ENCODE data around the gene MYO1H. TPM values are rescaled to one million over a fixed set of nuclear protein-coding genes. Genes with fewer than 3 reads are reported as not detected.

MYO1H gene
- total and polyA plus RNA-seq, 8 donors: 0.20 to 0.93 (median 0.32) TPM

- intact Hi-C loops (cut with DNase I): loop anchor here in 1 of 2 donors (2.0 kb wide), 1 partner anchor 44 kb away; no protein-coding TSS in a partner anchor
- peaks cover 20 to 50% of the 10 kb centered on the region in 2 donors for H3K4me1 ChIP-seq
- peak; percentile 16 for ATAC-seq
These were observed 129.1 kb downstream of the MYO1H start for GRCh38 chr12:109476807-109477184.

GRCh38 chr12:109477185-109477962 lies 129.7 kb downstream of the MYO1H start, which contains the start of the genes KCTD10 and UBE3B:
TSS of gene KCTD10 (minus strand) at chr12:109477300. CDS start at chr12:109477262, 38 bp downstream.
TSS of gene UBE3B (plus strand) at chr12:109477634. CDS start at chr12:109483552, 5,918 bp downstream.
- H3K27ac ChIP-seq: peak within 1 kb of the TSS; percentile 89 to 97
- no peaks in the 10 kb centered on the region for H3K9me3 ChIP-seq
- TF ChIP-seq CTCF (IDR thresholded peaks at IDR 0.05): no peak
- peaks cover 0 to 16% of the 10 kb centered on the region in 2 donors for H3K36me3 ChIP-seq
- H3K27me3 ChIP-seq: no peaks in the 10 kb centered on the region
- intact Hi-C loops (cut with DNase I): loop anchor here in 1 of 2 donors (2.0 kb wide), 1 partner anchor 45 kb away; no protein-coding TSS in a partner anchor
- DNase-seq (peak; percentile 89 to 93 (median 92)), ATAC-seq (peak; percentile 99)
- peak within 1 kb of the TSS; percentile 72 to 90 for H3K4me3 ChIP-seq
- peaks cover 20 to 50% of the 10 kb centered on the region in 2 donors for H3K4me1 ChIP-seq

More at GRCh38 chr12:109476807-109477184, 129.1 kb downstream of the MYO1H start:
- H3K27ac ChIP-seq: peak overlapping the region; percentile 89 to 97
- TF ChIP-seq CTCF (IDR thresholded peaks at IDR 0.05): no peak
- H3K4me3 ChIP-seq: peak overlapping the region; percentile 72 to 90
- peak in 1 of 4 donors; percentile 9 for DNase-seq
- H3K36me3 ChIP-seq: peaks cover 0 to 16% of the 10 kb centered on the region in 2 donors
- H3K9me3 ChIP-seq: no peaks in the 10 kb centered on the region
- no peaks in the 10 kb centered on the region for H3K27me3 ChIP-seq

DNA sequence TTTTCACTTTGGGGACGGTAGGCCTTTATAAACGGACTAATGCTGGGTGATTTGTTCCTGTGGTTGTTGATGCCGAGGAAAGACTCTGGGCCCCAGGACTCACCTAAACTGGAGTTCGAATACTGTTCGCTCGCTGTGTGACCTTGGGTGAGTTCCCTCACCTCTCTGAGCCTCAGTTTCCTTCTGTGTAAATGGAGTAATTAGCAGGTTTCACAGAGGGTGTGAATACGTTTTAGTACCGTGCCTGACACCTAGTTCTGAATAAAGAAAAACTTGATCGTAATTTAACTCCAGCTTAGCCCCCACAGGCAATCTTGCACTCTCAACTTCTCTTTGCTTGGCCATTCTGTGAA lies 130.2 kb downstream of the MYO1H start:
- H3K27ac ChIP-seq: peak overlapping the region; percentile 89 to 97
- H3K4me3 ChIP-seq: peak overlapping the region; percentile 72 to 90
- peaks cover 20 to 47% of the 10 kb centered on the region in 2 donors for H3K4me1 ChIP-seq
- H3K9me3 ChIP-seq: no peaks in the 10 kb centered on the region
- ATAC-seq: no peak
- no peaks in the 10 kb centered on the region for H3K27me3 ChIP-seq
- intact Hi-C loops (cut with DNase I): loop anchor here in 1 of 2 donors (2.0 kb wide), 1 partner anchor 45 kb away; no protein-coding TSS in a partner anchor
- TF ChIP-seq CTCF (IDR thresholded peaks at IDR 0.05): no peak
- H3K36me3 ChIP-seq: peaks cover 0 to 13% of the 10 kb centered on the region in 2 donors
- no peak for DNase-seq

DNA sequence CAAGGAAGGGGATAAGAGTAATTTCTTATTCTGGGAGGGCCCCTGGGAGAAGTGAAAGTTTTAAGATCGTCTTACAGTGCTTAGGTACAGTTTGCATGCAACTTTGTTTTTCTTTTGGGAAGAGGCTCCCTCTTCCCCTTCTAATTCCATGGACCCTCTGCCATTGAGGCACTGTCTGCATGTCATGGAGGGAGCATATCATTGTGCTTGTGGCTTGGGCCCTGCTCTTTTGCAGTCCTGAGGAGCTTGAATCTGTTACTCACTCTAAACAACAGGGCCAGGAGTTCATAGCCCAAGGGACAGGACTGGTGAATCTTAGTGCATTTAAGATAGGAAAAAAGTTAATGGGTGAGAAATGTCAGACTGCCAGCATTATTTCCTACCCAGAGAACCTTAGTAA lies 132.1 kb downstream of the MYO1H start:
- H3K27ac ChIP-seq: no peak overlapping the region
- no peaks in the 10 kb centered on the region for H3K27me3 ChIP-seq
- DNase-seq: no peak
- H3K4me3 ChIP-seq: no peak overlapping the region
- H3K36me3 ChIP-seq: peaks cover 0 to 23% of the 10 kb centered on the region in 2 donors
- peaks cover 20 to 37% of the 10 kb centered on the region in 2 donors for H3K4me1 ChIP-seq
- ATAC-seq: no peak
- TF ChIP-seq CTCF (IDR thresholded peaks at IDR 0.05): no peak
- intact Hi-C loops (cut with DNase I): no loop called here
- H3K9me3 ChIP-seq: no peaks in the 10 kb centered on the region

GRCh38 chr12:109480356-109480755 lies 132.7 kb downstream of the MYO1H start:
- DNase-seq (no peak), ATAC-seq (no peak)
- intact Hi-C loops (cut with DNase I): no loop called here
- Histone ChIP-seq H3K36me3 (peaks cover 0 to 29% of the 10 kb centered on the region in 2 donors), H3K4me1 (peaks cover 19 to 32% of the 10 kb centered on the region in 2 donors), H3K4me3 (no peak overlapping the region), H3K27me3 (no peaks in the 10 kb centered on the region), H3K27ac (no peak overlapping the region), H3K9me3 (no peaks in the 10 kb centered on the region)
- TF ChIP-seq CTCF (IDR thresholded peaks at IDR 0.05): no peak

All from left lung (tissue), 10 donors.